Smooth muscle cell (in vitro differentiated cells): ENCODE data around the gene NLRP6. TPM values are rescaled to one million over a fixed set of nuclear protein-coding genes. Genes with fewer than 3 reads are reported as not detected.

Experiments used
- DNase-seq: peaks from one replicate; lab custom pipeline; 2025; ENCODE audit not compliant: unreplicated experiment; lab: John Stamatoyannopoulos, UW
- H2AFZ ChIP-seq: fragments of 200-600 bp; sonication (generic); 2 replicates; pipeline ENCODE4 v1.6.0; 2016; ENCODE audit warnings: antibody characterized with exemption, low read depth, mild to moderate bottlenecking
- H3F3A ChIP-seq: fragments of 200-600 bp; sonication (generic); 2 replicates; pipeline ENCODE4 v1.6.0; 2017; ENCODE audit warnings: antibody characterized with exemption, low read depth
- H3K27ac ChIP-seq: fragments of 200-600 bp; sonication (generic); 2 replicates; pipeline ENCODE4 v1.5.1; 2016; ENCODE audit warnings: low read depth, mild to moderate bottlenecking
- H3K27me3 ChIP-seq: fragments of 200-600 bp; sonication (generic); 2 replicates; pipeline ENCODE4 v1.6.1; 2016; ENCODE audit warnings: low read depth, mild to moderate bottlenecking
- H3K36me3 ChIP-seq: fragments of 200-600 bp; sonication (generic); 2 replicates; pipeline ENCODE4 v1.5.1; 2016; ENCODE audit warnings: low read depth
- H3K4me1 ChIP-seq: fragments of 200-600 bp; sonication (generic); 2 replicates; pipeline ENCODE4 v1.5.1; 2016; ENCODE audit warnings: low read depth
- H3K4me2 ChIP-seq: fragments of 200-600 bp; sonication (generic); 2 replicates; pipeline ENCODE4 v1.6.0; 2016; ENCODE audit warnings: mild to moderate bottlenecking
- H3K4me3 ChIP-seq: fragments of 200-600 bp; sonication (generic); 2 replicates; pipeline ENCODE4 v1.5.1; 2016; ENCODE audit warnings: mild to moderate bottlenecking
- H3K79me2 ChIP-seq: fragments of 200-600 bp; sonication (generic); 2 replicates; pipeline ENCODE4 v1.6.0; 2016; ENCODE audit warnings: low read depth, mild to moderate bottlenecking
- H3K9ac ChIP-seq: fragments of 200-600 bp; sonication (generic); 2 replicates; pipeline ENCODE4 v1.6.0; 2016; ENCODE audit warnings: low read depth
- H3K9me3 ChIP-seq: fragments of 200-600 bp; sonication (generic); replicated peaks from 2 replicates; pipeline ENCODE4 v1.5.1; 2016; ENCODE audit warnings: low read depth
- H4K20me1 ChIP-seq: fragments of 200-600 bp; sonication (generic); 2 replicates; pipeline ENCODE4 v1.6.0; 2016; ENCODE audit warnings: low read depth
- WGBS: methylation state at CpG from one replicate; pipeline ENCODE4 v1.1.7; 2016; ENCODE audit warnings: low lambda C conversion rate; 5-methylcytosine and 5-hydroxymethylcytosine counted together
- polyA plus RNA-seq: library from polyadenylated mRNA; unstranded; fragments of >200 nt; fragmentation: Nextera tagmentation; extraction: Ambion mirVana; gene quantifications from 2 replicates; pipeline ENCODE4 v1.2.1, GENCODE V29; 2016
- total RNA-seq: library from RNA; depleted of rRNA; stranded (reverse); fragments of >200 nt; gene quantifications from 2 replicates; pipeline ENCODE4 v1.2.3, GENCODE V29; 2014
- TF ChIP-seq, protein P1 (sequence below): fragments of 200-600 bp; sonication (generic); IDR thresholded peaks from 2 replicates; pipeline ENCODE4 v1.5.1; 2017; ENCODE audit warnings: borderline replicate concordance, mild to moderate bottlenecking, antibody characterized with exemption; ENCODE audit not compliant: insufficient read depth, poor library complexity, severe bottlenecking

NLRP6 gene
- total and polyA plus RNA-seq, 2 experiments from 2014 or later: not detected

DNA sequence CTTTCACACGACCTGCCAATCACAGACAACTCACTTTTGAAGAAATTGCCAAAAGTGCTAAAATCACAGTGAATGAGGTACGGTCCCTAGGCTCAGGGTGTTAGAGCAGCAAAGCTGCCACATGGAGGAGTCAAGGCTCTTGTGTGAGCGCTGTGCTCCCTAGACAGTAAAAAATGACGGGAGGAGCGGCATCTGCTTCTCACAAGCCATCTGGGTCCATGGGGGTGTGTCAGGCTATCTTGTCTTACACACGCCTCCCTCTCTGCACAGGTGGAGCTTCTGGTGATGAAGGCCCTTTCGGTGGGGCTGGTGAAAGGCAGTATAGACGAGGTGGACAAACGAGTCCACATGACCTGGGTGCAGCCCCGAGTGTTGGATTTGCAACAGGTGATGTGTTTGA, 26.7 kb upstream of the NLRP6 start:
- Histone ChIP-seq H3F3A (peaks cover 4% of the 10 kb centered on the region), H3K4me1 (no peaks in the 10 kb centered on the region), H3K4me3 (no peak overlapping the region), H3K9me3 (no peaks in the 10 kb centered on the region), H3K36me3 (peaks cover 4% of the 10 kb centered on the region), H4K20me1 (peaks cover 4% of the 10 kb centered on the region), H3K9ac (no peak overlapping the region), H3K27ac (no peak overlapping the region), H3K79me2 (no peaks in the 10 kb centered on the region), H2AFZ (no peak overlapping the region), H3K4me2 (no peak overlapping the region), H3K27me3 (no peaks in the 10 kb centered on the region)
- TF ChIP-seq, protein P1, sequence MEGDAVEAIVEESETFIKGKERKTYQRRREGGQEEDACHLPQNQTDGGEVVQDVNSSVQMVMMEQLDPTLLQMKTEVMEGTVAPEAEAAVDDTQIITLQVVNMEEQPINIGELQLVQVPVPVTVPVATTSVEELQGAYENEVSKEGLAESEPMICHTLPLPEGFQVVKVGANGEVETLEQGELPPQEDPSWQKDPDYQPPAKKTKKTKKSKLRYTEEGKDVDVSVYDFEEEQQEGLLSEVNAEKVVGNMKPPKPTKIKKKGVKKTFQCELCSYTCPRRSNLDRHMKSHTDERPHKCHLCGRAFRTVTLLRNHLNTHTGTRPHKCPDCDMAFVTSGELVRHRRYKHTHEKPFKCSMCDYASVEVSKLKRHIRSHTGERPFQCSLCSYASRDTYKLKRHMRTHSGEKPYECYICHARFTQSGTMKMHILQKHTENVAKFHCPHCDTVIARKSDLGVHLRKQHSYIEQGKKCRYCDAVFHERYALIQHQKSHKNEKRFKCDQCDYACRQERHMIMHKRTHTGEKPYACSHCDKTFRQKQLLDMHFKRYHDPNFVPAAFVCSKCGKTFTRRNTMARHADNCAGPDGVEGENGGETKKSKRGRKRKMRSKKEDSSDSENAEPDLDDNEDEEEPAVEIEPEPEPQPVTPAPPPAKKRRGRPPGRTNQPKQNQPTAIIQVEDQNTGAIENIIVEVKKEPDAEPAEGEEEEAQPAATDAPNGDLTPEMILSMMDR: no peak
- whole genome bisulfite sequencing: 94% methylated on average over 10 of the region's 10 CpGs
- DNase-seq: no peak

DNA sequence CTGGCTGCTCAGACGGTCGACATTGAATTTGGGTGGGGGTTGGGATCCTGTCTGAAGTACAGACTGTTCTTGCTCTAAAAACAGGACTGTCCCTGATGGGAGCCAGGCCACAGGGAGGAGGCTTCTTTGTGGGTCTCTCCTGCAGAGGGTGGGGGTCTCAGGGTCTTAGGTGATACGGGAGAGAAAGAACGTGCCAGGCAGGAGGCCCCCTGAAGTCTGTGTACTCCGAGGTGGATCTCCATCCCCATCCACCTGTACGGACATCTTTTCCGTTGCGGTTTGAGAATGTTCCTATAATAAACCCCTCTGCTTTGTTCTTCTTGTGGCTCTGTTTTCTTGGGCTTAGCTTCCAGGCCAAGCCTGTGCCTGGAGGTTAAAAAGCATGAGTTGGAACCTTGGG, 25.5 kb upstream of the NLRP6 start:
- no peaks in the 10 kb centered on the region for H3K36me3 ChIP-seq
- WGBS: 89% methylated on average over 8 of the region's 8 CpGs

DNA sequence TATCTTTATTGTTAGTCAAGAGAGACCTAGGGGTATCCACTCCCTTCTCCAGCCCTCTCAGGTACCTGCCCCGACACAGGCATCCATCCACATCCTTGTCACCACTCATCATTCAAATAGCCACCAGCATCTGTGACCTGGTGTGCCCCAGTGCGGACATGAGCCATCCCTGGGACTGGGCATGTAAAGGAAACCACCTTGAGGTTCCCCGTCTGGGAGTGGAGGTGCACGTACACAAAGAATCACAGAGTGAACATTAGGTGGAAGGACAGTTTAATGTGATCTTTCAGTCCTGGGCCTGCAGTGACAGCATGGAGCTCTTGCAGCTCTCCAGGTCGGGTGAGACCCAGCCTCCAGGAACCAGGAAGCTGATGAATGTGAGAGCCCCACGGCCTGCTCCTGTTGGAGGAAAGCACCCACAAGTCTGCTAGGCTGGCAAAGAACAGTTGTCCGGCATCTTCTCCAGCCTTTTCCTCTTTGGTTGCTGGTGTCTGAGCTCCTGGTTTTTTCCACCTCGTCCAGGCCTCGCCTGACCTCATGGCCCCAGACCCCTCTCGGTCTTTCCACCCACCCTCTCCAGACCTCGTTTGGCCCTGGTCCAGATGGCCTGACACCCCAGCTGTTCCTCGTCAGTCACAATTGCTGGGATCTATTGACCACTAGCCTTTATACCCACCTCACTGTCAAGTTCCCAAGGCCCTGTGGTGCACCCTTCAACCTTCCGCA, 24.9 kb upstream of the NLRP6 start:
- Histone ChIP-seq H3K9ac (no peak overlapping the region), H2AFZ (no peak overlapping the region), H3K4me3 (no peak overlapping the region), H3K9me3 (no peaks in the 10 kb centered on the region), H3K4me2 (no peak overlapping the region), H3K27me3 (no peaks in the 10 kb centered on the region), H3K36me3 (no peaks in the 10 kb centered on the region), H3K27ac (no peak overlapping the region), H3F3A (peaks cover 4% of the 10 kb centered on the region), H3K79me2 (no peaks in the 10 kb centered on the region), H3K4me1 (no peaks in the 10 kb centered on the region), H4K20me1 (peaks cover 4% of the 10 kb centered on the region)
- TF ChIP-seq, protein P1: no peak
- WGBS: 83% methylated on average over 13 of the region's 13 CpGs
- DNase-seq: no peak

More for the DNA sequence above, 25.5 kb upstream of the NLRP6 start:
- DNase-seq: no peak
- Histone ChIP-seq H3K27ac (no peak overlapping the region), H4K20me1 (peaks cover 4% of the 10 kb centered on the region), H3K79me2 (no peaks in the 10 kb centered on the region), H2AFZ (no peak overlapping the region), H3F3A (peaks cover 4% of the 10 kb centered on the region), H3K4me2 (no peak overlapping the region), H3K27me3 (no peaks in the 10 kb centered on the region), H3K9me3 (no peaks in the 10 kb centered on the region), H3K9ac (no peak overlapping the region), H3K4me1 (no peaks in the 10 kb centered on the region), H3K4me3 (no peak overlapping the region)
- TF ChIP-seq, protein P1: no peak

DNA sequence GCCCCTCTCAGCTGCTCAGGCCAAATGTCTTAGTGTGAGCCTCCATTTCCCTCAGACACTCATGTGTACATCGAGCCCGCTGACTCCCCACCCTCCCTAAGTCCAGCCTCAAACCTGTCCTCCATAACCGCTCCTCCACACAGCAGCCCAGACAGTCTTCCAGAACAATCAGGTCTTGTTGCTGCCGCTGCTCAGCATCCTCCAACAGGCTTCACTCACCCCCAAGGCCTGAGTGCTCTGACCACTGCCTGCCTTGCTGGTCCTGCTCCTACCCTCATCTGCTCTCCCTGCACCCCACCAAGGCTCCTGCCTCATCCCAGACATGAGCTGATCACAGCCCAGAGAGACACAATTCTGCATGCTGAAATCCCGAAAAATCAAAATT, 24.3 kb upstream of the NLRP6 start:
- H3K4me1 ChIP-seq: no peaks in the 10 kb centered on the region
- 87% methylated on average over 4 of the region's 5 CpGs for WGBS
- peaks cover 4% of the 10 kb centered on the region for H4K20me1 ChIP-seq
- H2AFZ ChIP-seq: no peak overlapping the region
- no peaks in the 10 kb centered on the region for H3K36me3 ChIP-seq
- peaks cover 4% of the 10 kb centered on the region for H3F3A ChIP-seq
- H3K9ac ChIP-seq: no peak overlapping the region
- no peak for DNase-seq
- TF ChIP-seq, protein P1: no peak
- no peaks in the 10 kb centered on the region for H3K79me2 ChIP-seq
- H3K9me3 ChIP-seq: no peaks in the 10 kb centered on the region
- H3K4me2 ChIP-seq: no peak overlapping the region
- no peak overlapping the region for H3K27ac ChIP-seq
- no peaks in the 10 kb centered on the region for H3K27me3 ChIP-seq
- no peak overlapping the region for H3K4me3 ChIP-seq
